Ovary (tissue), 3 donors: ENCODE measurements around the gene ACSS1.

ENCODE experiments used
- CTCF ChIP-seq, 3 donors: fragments of 450-650 bp in 2 of 3; fragments of 200-600 bp in 1 of 3; IDR thresholded peaks; one replicate each; pipeline versions ENCODE4 v1.5.1 to v1.8.0; 2016 to 2022; ENCODE audit warnings: antibody characterized with exemption in 3 of 3, mild to moderate bottlenecking in 1 of 3
- EP300 ChIP-seq: sonication (generic); formaldehyde crosslinking; IDR thresholded peaks from one replicate; pipeline ENCODE4 v1.6.1; 2017; ENCODE audit warnings: antibody characterized with exemption
- donor health status: DM: no; HTN: no; CAD: no.

- TF ChIP-seq CTCF (IDR thresholded peaks at IDR 0.05) (no peak), EP300 (no peak)
Observed at GRCh38 chr20:24980291-24981053, 77.5 kb downstream of the ACSS1 start.
